HTR-8/SVneo (cell line): ENCODE data around the gene HDC.

Experiments
- DNase-seq: peaks from one replicate; pipeline ENCODE4 v3.0.0; 2011; ENCODE audit warnings: low spot score, mixed read lengths; ENCODE audit not compliant: insufficient read length
- FAIRE-seq: peaks from 2 replicates; lab custom pipeline; 2011; peaks lifted over from hg19 to GRCh38; lab: Jason Lieb, UNC

The HDC gene

DNA sequence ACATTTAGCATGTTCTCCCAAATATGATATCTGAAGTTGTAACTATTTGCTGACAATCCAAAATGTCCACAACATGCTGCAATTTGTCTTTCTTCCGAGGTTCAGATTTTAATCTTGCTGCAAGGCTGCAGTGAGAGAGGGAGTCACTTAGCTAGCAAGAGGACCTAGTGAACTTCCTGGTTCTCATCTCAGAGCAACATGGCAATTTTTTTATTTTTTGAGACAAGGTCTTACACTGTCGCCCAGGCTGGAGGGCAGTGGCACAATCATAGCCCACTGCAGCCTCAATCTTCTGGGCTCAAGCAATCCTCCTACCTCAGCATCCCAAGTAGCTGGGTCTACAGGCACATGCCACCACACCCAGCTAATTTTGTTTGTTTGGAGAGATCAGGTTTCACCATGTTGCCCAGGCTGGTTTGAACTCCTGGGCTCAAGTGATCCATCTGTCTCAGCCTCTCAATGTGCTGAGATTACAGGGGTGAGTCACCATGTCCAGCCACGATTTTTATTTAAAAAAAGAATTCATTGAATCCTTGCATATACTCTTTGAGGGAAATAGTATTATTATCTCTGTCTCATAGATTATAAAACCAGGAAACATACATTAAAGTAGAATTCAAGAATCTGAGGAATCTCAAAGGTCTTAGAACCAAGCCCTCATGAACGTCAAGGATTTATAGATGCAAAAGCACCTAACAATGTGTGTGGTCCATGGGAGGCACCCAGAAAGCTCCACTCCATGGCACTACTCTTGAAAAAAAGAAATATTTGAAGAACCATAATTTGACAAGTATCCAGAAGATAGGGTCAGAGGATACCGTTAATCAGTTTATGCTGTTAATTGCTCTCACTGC is 9.1 kb downstream of the HDC start:
- FAIRE-seq (no peak), DNase-seq (no peak)

DNA sequence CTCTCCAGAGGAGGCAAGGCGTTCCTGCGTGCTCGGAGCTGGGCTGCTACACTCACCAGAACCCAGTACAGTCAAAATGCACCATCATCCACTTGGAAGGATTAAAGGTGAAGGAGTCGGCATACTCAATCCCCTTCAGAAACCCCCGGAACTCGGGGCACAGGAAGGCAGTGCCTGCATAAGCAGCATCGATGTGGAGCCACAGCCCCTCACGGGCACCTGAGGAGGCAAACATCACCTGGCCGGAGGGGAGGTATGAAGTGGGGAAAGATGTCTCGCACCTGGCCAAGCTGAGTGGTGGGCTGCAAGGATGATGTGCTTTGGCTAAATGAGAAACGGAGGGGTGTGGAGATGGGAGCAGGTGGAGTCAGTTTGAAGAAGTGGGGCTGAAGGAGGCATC is 13.0 kb downstream of the HDC start:
- FAIRE-seq, result no peak
- no peak for DNase-seq

DNA sequence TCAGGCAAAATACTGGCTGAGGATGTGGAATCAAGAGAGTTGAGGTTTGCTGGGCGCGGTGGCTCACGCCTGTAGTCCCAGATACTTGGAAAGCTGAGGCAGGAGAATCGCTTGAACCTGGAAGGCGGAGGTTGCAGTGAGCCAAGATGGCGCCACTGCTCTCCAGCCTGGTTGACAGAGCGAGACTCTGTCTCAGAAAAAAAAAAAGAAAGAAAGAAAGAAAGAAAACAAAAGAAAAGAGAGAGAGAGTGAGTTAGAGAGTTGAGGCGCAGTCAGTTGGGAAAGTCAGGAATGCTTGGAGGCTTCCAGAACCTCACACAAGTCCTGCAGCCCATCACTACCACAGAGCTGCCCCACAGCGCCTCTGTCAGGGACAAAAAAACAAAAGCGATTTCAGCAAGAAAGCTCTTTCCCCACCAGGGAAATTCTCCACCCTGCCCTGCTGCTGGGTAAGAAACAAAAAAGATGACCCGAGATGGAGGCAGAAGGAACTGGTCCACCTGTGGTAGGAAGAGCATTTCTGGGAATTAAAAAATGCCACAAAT is 13.8 kb downstream of the HDC start:
- FAIRE-seq, result no peak
- DNase-seq, result no peak

DNA sequence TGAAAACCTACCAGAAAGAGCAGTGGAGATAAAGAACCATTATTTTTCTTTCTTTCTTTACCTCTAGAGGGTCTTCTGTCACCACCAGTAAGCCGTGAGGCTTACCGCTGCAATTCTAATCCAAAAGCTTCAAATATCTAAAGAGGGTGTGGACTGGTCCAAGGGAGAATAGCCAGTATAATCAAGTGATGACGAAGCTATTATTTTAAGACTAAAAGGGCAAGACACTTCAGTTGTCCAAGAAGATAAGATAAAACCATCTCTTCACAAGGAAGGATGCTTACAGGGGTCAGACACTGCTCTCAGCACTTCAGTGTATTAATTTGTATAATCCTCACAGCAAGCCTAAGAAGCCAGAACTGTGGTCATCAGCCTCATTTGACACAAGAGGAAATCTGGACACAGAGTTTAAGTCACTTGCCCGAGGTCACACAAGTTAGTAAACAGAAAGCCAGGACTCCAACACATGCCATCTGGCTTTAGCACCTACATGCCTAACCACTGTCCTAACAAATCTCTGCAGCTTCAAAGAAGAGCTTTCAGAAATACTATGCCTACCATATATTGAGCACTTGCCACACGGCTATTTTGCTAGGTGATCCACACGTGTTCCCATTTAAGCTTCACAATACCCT is 14.6 kb downstream of the HDC start:
- no peak for FAIRE-seq

DNA sequence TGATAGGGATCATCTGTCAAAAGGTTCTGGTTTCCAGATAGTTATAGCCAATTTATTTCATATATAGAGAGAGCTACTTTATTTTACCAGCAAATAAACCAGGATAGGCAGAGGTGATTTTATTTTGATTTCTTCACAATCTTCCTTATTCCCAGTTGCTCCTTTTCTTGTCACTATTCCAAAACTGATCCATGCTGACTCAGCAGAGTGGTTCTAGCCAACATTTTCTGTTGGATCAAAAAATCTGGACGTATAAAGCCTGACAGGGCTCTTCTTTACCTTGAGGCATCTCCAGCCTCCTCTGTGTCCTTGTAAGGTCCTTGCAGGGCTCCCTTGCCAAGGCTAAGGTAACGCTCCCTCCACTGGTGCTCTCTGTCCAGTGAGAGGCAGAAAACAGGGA is 15.8 kb downstream of the HDC start:
- FAIRE-seq (no peak), DNase-seq (no peak)

More for the DNA sequence above, 14.6 kb downstream of the HDC start:
- no peak for DNase-seq

DNA sequence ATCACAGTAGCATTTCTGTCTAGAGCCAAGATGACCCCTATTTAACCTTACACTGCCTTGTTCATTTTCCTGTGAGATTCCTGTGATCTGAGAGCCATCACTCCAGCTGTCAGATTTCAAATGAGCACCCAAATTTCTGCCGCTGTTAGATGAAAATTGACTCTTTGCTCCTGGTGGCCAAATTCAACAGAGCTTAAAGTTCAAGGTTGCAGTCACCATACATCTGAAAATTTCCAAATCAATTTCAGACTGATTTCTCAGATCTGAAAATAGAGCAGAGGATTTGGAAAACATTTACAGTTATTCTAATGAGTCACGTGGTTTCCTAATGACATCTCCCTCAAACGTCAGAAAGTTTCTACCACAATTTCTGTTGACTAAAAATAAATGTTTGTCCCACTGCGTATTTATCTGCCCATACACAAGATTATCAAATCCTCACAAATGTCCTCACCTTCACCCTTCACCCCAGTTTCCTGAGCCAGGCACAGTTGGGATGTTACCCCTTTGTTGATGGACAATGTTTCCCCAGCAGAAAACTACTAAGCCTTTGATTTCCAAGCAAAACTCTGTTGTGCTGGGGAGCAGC is 16.4 kb downstream of the HDC start:
- no peak for DNase-seq
- FAIRE-seq, result no peak

DNA sequence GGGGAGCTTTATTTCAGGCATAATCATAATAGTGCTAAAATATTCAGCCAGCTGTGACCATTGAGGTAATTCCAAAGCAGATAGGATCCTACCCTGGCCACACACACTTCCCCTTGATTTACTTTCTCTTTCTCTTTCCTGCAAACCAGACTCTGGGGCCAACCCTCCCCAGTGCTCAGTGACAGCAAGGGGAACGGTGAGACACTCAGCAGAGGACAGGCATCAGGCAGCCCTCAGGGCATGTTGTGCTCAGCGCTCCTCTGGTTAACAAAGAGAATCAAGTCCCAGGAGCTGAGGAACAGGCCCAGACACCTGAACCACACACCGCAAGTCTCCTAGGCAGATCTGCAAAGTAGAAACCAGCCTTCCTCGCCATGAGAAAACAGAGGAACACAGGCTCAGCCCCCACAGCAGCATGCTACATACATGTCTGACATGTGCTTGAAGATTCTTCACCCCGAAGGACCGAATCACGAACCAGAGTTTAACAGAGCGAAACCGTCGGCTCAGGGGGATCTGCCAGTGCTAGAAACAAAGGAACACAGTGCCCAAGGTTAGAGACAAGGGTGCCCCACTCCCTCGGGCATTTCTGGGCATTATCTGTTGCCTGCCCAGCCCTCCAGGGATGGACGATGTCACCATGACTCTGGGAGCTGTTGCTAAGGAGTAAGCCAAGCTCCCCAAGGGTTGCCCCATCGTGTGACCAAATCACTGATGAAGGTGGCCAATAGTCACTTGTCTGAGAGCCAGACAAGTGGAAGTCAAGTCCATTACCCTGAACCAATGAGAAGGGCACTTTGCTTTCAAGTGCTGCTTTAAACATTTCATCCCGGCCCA is 17.5 kb downstream of the HDC start:
- DNase-seq, result no peak

DNA sequence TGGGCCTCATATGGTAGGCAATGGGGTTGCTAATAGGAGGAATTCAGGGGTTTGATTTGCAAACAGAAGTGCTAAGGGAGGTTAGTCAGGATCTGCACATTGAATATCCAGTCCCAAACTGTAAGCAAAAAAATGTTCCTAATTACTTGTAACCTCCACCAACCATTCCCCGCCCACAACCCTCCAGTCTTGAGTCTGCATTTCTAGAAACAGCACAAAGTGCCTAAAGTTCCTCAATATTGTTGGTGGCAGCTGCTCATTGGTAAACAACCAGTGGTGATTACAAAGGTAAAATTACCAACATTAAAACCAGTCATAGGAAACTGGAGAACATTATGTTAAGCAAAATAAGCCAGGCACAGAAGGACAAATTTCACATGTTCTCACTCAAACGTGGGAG is 18.9 kb downstream of the HDC start:
- no peak for DNase-seq
- no peak for FAIRE-seq

More for the DNA sequence above, 17.5 kb downstream of the HDC start:
- FAIRE-seq, result no peak

DNA sequence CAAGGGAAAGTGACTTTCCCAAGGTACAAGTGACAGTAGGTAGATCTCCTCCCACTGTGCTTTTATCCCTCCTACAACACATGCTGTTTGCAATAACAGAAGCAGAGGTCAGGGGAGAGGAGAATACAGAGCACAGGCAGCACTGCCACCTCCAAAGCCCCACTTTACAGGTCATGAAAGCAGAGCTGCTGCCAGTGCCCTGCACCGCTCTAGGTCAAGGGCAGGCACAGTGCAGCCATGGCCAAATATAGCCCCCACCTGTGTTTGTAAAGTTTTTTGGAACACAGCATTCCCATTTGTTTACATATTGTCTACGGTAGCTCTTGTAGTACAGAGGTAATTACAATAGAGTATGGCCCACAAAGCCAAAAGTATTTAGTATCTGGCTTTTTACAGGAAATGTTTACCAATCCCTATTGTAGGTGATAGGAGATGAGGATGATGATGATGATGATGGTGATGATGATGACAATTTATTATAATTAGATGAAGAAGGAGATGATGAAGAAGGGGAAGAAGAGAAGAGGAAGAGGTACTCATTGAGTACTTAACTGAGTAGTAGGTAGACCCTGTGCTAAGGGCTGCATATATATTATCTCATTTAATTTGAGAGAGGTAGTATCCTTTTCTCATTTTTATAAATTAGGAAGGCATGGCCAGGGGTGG is 20.4 kb downstream of the HDC start:
- DNase-seq (no peak), FAIRE-seq (no peak)

DNA sequence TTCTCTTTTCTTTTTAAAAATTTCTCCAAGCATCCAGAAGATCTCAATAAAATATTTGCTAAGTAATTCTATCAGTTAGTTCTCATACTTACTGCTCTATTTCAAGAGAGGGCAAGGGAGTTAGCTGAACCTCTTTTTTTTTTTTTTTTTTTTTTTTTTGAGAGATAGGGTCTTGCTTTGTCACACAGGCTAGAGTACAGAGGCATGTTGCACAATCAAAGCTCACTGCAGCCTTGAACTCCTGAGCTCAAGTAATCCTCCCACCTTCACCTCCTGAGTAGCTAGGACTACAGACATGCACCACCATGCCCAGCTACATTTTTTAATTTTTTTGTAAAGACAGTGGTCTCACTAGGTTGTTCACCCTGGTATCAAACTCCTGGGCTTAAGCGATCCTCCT is 21.4 kb downstream of the HDC start:
- FAIRE-seq (no peak), DNase-seq (no peak)

DNA sequence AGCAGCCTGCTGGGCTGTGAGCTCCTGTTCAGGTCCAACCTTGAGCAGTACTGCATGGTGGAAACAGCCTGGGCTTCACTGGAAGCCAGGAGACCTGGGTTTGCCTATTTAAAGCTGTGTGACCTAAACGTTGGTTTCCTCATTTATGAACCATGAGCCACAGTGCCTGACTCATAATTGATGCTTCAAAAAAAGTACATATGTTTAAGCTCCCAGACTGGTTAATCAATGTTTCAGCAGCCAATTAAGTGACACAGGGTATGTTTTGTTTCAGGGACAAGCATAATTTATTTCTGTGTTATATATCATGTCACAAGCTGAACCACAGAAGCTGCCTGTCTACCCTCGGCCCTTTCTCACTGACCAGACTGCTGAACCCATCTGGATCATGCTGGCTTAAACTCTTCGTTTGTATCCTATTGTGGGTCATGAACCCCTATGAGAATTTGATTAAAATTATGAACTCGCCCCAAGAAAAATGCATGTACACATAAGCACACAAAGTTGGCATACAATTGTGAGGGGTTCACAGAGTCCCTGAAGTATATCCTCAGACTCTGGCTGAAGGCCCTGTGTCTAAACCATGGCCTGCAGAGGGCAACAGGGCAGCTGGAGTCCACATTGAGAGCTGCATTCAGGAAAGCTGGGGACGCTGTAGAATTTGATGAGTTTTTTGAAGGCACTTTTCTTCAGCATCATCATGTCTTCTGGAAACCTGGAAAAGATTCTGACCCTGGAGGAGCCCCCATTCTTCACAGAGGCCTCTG is 23.7 kb downstream of the HDC start:
- no peak for FAIRE-seq
- no peak for DNase-seq

DNA sequence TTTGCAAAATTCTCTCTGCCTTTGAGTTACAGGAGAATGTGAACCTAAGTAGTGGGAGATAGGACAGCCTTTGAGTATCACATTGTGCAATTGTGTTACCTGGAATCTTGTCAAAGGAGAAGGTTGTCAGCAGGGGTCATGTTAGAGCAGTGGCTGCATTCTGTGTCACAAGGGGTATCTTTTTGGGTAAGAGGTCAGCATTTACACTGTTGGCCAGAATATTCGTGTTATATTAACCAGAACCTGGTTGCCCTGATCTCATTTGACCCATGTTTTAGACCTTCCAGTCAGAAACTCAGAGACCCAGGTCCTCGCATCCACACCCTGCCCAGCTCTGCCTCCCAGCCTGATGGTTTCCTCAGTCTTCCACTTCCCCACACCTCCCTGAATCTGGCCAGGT is 27.3 kb downstream of the HDC start:
- no peak for FAIRE-seq
- no peak for DNase-seq

DNA sequence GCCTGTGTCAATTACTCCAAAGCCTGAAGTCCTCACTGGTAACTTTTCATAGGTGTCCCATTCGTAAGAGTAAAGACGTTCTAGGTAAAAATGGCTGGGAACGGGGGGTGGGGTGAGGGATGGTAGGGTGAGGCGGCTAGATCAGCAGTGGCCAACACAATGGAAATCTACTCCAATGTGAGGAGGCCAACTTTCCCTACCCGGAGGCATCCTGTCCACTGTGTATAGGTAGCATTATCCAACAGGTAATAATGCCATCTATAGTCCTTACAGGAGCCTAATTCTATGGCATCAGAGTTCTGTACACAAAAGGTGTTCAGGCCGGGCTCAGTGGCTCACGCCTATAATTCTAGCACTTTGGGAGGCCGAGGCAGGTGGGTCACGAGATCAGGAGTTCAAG is 29.1 kb downstream of the HDC start:
- FAIRE-seq, result no peak

DNA sequence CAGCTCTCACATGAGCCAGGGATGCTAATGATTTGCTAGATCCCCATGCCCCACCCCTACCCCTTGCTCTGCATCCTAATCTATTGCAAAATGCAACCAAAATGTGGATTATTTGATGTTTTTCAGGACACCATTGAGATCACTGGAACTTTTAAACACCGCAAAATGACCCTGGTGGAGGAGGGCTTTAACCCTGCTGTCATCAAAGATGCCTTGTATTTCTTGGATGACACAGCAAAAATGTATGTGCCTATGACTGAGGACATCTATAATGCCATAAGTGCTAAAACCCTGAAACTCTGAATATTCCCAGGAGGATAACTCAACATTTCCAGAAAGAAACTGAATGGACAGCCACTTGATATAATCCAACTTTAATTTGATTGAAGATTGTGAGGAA is 29.7 kb downstream of the HDC start:
- FAIRE-seq (no peak), DNase-seq (no peak)

More for the DNA sequence above, 29.1 kb downstream of the HDC start:
- DNase-seq, result no peak

DNA sequence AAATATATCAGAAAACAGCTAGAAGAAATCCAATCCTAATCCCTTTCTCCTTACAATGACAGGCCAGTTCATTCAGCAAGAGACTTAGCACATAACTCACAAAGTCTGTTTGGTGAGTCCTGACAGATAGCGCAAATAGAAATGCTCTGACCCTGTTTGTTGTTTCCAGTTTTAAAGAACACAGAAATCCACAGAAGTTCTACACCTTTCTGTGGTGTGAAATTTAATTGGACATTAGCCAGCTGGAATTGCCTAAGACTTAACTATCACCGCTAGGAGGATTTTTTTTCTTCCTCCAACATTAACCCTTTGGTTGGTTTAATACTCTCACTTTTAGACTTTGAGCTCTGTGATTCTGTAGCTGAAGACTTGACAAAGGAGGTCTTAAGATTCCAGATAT is 30.8 kb downstream of the HDC start:
- no peak for FAIRE-seq
- no peak for DNase-seq

DNA sequence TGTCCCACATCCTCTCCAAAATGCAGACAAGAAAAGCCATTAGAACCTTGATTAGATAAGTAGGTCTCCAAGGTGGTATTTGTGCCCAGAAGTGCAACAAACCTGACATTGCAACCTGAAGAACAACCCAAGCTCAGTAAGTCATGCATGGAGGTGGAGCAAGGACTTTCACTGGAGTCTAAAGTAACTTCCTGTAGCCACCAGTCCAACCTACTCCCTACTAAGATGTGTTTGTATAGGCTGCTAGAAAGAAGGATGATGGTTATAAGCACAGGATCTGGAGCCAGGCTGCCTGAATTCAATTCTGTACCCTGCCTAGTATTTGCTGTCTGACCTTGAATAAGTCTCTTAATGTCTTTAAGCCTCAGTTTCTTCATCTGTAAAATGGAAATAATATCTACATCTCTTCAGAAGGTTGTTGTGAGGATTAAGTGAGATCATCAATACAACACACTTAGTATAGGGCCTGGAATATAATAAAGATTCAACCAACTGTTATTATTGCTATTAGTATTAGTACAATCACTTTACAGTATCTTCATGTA is 32.3 kb downstream of the HDC start:
- FAIRE-seq (no peak), DNase-seq (no peak)

DNA sequence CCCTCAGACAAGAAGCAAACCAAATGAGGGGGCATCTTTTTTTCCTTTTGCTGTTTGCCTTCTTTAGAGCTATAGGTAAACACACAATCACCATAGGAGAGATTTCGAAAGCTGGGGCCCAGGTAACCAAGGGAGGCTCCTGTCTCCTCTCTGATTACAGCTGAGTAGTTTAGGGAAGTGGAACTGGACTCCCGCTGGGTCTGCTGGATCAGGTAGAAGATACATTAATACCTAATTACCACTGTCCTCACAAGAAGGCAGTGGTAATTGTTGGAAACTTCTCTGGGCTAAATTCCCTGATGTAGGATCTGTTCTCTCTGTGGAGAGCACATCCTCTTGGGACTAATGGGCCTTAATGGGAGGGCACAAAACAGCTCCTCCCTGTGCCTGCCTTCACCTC is 32.7 kb downstream of the HDC start:
- DNase-seq, result no peak
- no peak for FAIRE-seq

DNA sequence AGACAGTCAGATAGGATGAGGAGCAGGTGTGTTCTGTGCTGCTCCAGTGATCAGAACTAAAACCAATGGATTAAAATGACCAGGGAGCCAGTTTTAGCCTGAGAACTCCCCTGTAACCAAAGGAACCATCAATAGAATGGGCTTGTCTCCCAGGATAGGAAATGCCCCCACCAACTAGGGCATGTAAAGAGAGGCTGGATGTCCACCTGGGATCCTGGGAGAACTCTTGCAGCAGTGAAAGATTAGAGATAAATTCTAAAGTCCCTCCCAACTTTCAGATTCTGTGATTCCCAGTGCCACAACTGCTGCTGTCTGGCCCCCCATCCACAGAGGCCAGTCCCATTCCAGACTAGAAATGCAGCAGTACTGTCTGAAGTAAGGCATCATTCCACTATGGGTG is 33.8 kb downstream of the HDC start:
- DNase-seq (no peak), FAIRE-seq (no peak)

DNA sequence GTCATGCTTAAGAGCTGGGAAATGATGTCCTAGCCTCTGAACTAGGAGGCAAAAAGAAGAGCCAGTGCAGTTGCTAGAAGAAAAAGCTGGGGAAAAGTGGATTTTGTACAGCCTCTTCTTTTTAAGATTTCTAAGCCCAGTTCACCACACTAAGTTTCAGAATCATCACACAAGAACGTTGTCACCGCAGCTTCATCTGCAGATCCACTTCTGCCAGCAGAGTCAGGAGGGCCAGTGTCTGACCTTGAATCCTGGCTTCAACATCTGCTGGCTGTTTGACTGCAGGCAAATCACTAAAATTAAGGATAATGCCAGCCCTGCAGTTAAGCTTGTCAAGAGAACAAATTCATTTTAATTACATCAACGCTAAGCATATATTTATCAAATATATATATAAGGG is 36.2 kb downstream of the HDC start:
- DNase-seq, result no peak
- no peak for FAIRE-seq
